HG02973 (cell line): ENCODE results near the gene FRMPD4.

Experiments used
- ATAC-seq: cut with Tn5 transposase; IDR thresholded peaks from one replicate; pipeline ENCODE4 v1.9.1; 2021; ENCODE audit warnings: moderate library complexity; ENCODE audit not compliant: unreplicated experiment

Gene FRMPD4

GRCh38 chrX:12292996-12293765 is 154.9 kb downstream of the FRMPD4 start:
- no peak for ATAC-seq

- no peak for ATAC-seq
These were observed 159.1 kb downstream of the FRMPD4 start for GRCh38 chrX:12297353-12297752.

- no peak for ATAC-seq
These were observed 163.0 kb downstream of the FRMPD4 start for GRCh38 chrX:12301288-12301687.

- no peak for ATAC-seq
These were observed 166.0 kb downstream of the FRMPD4 start for GRCh38 chrX:12304261-12304660.

- no peak for ATAC-seq
These were observed 169.7 kb downstream of the FRMPD4 start for GRCh38 chrX:12307961-12308360.

GRCh38 chrX:12308420-12308819 is 170.1 kb downstream of the FRMPD4 start:
- no peak for ATAC-seq

GRCh38 chrX:12309040-12309743 is 170.9 kb downstream of the FRMPD4 start:
- no peak for ATAC-seq

- ATAC-seq: no peak
These were observed 171.4 kb downstream of the FRMPD4 start for GRCh38 chrX:12309744-12310076.

- ATAC-seq: no peak
These were observed 176.4 kb downstream of the FRMPD4 start for GRCh38 chrX:12314651-12315050.

GRCh38 chrX:12315526-12315925 is 177.3 kb downstream of the FRMPD4 start:
- no peak for ATAC-seq

GRCh38 chrX:12319003-12319519 is 180.8 kb downstream of the FRMPD4 start:
- no peak for ATAC-seq

- no peak for ATAC-seq
These were observed 181.7 kb downstream of the FRMPD4 start for GRCh38 chrX:12319992-12320391.

GRCh38 chrX:12322031-12322430 is 183.8 kb downstream of the FRMPD4 start:
- no peak for ATAC-seq

GRCh38 chrX:12325171-12325570 is 186.9 kb downstream of the FRMPD4 start:
- ATAC-seq: no peak

GRCh38 chrX:12327836-12328235 is 189.6 kb downstream of the FRMPD4 start:
- no peak for ATAC-seq

- ATAC-seq: no peak
These were observed 191.2 kb downstream of the FRMPD4 start for GRCh38 chrX:12329476-12329875.

- no peak for ATAC-seq
These were observed 192.6 kb downstream of the FRMPD4 start for GRCh38 chrX:12330841-12331240.

GRCh38 chrX:12332786-12333347 is 194.6 kb downstream of the FRMPD4 start:
- ATAC-seq: no peak

- no peak for ATAC-seq
These were observed 201.6 kb downstream of the FRMPD4 start for GRCh38 chrX:12339921-12340320.

GRCh38 chrX:12344954-12345353 is 206.7 kb downstream of the FRMPD4 start:
- ATAC-seq: no peak

GRCh38 chrX:12349201-12349600 is 210.9 kb downstream of the FRMPD4 start:
- no peak for ATAC-seq

- ATAC-seq: no peak
These were observed 214.6 kb downstream of the FRMPD4 start for GRCh38 chrX:12352922-12353321.
